TTC549 (cell line): ENCODE data around the gene TIGIT.
"Not testable (repeated sequence)": the region's sequence is repeated elsewhere in the genome, so short reads cannot be mapped to it uniquely, and the experiment has no call there.

Experiments used
- FAIRE-seq: peaks from 2 replicates; lab custom pipeline; 2012; peaks lifted over from hg19 to GRCh38; lab: Jason Lieb, UNC

The TIGIT gene

GRCh38 chr3:114293838-114294535, at the start of gene TIGIT:
TIGIT (plus strand) TSS chr3:114294028; CDS start chr3:114294062, 34 bp downstream.
- no peak for FAIRE-seq

DNA sequence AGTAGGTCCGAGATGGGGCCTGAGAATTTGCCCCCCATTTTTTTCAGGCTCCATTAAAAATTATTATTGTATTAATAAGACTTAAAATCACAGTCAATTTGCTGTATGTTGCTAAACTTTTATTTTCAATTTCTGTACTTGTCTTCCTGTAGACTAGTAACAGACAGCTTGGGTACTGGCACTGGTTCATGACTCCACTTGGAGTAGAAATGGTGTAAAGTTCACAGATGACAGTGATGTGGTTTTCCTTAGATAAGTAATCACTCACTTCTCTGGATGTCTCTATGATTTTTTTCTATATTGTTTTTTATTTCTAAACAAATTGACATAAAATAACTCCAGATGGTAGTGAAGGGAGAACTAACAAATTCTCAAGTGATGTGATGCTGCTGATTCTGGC, 40.9 kb upstream of the TIGIT start:
- FAIRE-seq = no peak

DNA sequence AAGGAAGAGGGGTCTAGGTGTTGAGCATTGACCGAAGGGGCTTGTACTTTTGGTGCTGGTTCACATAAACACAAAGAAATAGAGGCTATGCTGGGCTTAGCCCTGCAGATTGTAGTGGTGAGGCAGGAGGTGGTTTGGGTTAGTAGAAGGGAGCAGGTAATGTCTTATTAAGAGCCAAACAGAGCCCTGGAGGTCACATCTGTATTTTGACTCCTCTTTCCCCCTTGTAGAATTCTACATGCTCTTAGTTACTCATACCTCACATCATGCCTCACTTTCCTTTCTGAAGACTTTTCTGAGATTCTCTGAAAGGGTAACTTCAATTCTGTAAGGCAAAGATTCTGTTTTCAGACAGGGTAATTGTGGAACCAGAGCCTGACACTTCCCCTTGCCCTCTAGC, 40.3 kb upstream of the TIGIT start:
- FAIRE-seq = no peak

DNA sequence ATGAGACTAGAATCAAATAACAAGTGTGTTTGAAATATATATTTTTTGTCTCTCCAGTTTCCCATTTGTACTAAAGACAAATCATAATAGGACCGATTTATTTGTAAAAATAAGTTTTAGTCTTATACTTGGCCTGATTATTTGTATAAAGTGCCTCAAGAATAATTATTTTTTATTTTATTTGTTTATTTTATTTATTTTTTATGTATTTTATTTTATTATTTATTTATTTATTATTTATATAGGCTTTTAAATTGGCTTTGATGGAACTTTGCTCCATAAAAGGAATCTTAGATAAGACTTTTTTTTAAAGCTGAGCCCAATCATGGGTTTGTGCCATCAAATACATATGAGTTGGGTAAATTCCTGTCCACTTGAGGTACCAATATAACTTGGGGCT, 34.3 kb upstream of the TIGIT start:
- no peak for FAIRE-seq

- no peak for FAIRE-seq
Observed at GRCh38 chr3:114260152-114260551, 33.7 kb upstream of the TIGIT start.

- FAIRE-seq = no peak
Observed at GRCh38 chr3:114270019-114270418, 23.8 kb upstream of the TIGIT start.

- no peak for FAIRE-seq
Observed at GRCh38 chr3:114272271-114272670, 21.6 kb upstream of the TIGIT start.

DNA sequence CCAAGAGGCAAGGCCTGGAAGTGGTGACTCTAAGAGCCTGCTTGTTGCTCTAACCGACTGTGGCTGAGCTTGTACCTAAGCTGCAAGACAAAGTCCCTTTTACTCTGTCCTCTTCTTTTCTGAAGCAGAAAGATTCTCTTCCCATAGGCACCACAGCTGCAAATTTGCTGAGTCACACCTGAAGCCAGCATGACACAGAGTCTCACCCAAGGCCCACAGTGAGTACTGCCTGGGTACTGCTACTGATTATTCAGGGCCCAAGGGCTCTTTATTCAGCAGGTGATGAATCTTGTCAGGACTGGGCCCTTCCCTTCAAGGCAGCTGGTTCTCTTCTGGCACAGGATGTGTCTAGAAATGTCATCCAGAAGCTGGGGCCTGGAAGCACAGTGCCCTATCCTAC, 18.9 kb upstream of the TIGIT start:
- no peak for FAIRE-seq

DNA sequence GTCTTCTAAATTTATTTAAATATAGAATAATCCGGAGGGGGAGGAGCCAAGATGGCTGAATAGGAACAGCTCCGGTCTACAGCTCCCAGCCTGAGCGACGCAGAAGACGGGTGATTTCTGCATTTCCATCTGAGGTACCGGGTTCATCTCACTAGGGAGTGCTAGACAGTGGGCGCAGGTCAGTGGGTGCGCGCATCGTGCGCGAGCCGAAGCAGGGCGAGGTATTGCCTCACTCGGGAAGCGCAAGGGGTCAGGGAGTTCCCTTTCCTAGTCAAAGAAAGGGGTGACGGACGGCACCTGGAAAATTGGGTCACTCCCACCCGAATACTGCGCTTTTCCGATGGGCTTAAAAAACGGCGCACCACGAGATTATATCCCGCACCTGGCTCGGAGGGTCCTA, 17.0 kb upstream of the TIGIT start:
- not testable (repeated sequence) for FAIRE-seq

DNA sequence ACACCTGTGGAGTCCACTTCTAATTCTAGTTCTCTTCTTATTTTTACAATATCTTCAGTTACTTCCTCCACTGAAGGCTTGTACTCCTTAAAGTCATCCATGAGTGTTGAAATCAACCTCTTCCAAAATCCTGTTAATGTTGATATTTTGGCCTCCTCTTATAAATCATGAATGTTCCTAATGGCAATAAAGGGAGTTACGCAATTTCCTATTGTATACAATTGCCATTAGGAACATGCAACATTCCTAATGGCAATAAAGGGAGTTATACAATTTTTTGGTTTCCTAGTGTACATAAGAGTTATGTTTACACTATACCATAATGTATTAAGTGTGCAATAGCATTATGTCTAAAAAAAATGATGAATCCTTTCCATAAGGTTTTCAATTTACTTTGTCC, 9.2 kb upstream of the TIGIT start:
- no peak for FAIRE-seq

DNA sequence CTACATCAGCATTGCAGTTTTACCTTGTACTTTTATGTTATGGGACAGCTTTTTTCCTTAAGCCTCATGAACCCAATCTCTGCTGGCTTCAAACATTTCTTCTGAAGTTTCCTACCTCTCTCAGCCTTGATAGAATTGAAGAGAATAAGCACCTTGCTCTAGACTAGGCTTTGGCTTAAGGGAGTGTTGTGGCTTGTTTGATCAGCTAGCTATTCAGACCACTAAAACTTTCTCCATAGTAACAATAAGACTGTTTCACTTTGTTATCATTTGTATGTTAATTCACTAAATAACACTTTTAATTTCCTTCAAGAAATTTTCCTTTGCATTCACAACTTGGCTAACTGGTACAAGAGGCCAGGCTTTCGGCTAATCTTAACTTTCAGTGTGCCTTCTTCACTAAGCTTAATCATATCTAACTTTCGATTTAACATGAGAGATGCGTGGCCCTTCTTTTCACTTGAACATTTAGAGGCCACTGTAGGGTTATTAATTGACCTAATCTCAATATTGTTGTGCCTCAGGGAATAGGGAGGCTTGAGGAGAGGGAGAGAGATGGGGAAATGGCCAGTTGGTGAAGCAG, 8.1 kb upstream of the TIGIT start:
- no peak for FAIRE-seq

GRCh38 chr3:114286266-114286665, 7.6 kb upstream of the TIGIT start:
- no peak for FAIRE-seq

DNA sequence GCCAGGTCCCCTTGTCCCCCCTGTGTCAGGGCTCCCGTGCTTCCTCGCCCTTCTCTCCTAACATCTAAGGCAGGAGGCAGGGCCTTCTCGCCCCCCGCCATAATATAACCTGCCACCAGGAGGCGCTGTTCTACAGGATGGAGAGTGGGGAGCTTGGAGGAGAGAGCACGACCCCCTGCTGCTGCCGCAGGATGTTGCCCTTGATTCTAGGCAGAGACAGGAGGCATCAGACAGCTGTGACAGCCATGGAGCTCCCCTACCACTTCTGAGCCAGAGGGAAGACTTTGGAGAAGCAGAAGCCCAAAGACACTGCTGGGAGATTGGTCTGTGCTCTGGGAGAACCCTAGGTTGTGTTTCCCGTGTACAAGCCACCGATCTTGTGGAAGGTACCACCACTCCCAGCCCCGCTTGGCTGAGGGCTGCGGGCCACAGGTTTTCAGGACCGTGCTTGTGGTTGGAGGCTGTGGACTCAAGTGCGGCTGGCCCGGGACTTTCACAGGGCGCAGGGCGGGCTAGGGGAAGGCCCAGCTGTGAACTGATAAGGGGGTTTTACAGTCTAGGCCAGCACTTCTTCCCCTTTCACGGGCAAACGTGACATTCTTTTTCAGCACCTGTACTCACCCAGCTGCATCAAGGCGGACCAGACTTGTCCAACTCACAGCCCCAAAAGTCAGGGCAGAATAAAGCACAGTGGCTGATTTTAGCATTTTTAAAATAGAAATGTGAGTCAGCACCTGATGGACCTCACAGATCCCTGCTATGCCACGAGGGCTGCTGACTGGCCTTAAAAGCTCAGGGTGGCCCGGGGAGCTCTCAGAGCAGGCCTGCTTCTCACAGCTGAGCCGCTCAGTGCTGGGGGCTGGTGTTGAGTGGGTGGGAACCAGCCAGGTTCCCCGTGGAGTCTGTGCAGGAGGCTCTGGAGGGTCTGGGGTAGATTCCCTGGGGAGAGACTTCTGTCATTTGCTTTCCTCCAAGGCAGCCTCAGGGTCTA, 2.6 kb upstream of the TIGIT start:
- FAIRE-seq = no peak

DNA sequence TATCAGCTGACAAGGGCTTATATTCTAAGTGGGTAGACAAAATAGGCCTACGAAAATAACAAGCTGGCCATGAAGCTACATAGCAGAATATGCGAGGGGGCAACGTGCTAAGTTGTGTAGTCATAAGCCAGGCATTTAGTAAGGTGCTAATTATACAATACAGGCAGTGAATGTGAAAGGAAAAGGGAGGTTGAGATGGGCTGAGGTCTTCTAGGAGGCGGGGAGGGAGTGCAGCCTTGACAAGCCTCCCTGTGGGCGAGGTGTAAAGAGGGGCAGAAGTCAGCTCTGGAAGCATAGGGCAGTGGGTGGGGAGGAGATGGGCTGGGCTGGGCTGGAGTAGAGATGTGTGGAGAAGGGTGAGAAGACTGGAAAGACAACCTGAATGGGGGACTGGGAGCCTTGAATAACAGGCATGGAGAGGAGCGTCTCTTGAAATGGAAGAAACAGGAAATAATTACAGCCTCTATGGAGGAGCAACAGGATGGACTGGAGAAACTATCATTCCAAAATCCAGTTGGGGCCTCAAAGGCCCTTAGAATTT, 1.2 kb downstream of the TIGIT start:
- FAIRE-seq = no peak

DNA sequence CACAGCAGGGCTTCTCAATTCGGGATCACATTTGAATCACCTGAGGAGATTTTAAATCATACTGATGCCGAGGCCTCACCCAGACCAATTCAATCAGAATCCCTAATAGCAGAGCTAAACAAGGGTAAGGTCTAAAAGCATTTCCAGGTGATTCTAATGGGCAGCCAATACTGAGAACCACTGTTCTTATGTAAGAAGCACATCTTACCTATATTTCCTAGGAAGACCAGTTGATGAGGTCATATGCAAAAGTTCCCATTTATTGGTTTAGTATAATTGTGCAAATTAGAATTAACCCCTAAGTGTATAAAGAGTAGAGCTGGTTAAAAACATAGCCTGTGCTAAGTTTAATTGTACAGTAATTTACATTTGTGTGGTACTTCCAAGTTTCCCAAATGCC, 2.1 kb downstream of the TIGIT start:
- FAIRE-seq = no peak

- no peak for FAIRE-seq
Observed at GRCh38 chr3:114299421-114299820, 5.6 kb downstream of the TIGIT start.

- no peak for FAIRE-seq
Observed at GRCh38 chr3:114299941-114300624, 6.3 kb downstream of the TIGIT start.

DNA sequence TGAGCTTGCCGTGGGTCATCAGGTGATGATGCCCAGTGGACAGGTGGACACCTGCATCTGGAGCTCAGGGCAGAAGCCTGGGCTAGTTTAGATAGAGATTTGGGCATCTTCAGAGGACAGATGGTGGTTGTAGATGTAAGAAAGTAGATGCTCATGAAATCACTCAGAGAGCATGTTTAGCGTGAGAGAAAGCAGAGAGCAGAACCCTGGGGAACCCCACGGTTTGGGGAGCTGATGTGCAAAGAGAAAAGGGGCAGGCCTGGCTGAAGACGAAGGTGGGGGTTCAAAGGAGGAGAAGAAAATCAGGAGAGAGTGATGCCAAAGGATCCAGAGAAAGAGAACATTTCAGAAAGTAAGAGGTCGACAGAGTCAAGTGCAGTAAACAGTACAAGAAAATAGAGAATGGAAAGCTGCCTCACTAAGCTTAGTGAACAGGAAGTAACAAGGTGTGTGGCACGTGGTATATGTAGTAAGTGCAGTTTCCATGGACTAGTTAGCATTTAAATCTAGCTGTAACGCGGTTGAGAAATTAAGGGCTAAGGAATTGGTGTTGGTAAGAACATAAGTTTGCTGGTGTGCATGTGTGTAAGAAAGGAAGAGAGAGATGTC, 13.5 kb downstream of the TIGIT start:
- FAIRE-seq = no peak

DNA sequence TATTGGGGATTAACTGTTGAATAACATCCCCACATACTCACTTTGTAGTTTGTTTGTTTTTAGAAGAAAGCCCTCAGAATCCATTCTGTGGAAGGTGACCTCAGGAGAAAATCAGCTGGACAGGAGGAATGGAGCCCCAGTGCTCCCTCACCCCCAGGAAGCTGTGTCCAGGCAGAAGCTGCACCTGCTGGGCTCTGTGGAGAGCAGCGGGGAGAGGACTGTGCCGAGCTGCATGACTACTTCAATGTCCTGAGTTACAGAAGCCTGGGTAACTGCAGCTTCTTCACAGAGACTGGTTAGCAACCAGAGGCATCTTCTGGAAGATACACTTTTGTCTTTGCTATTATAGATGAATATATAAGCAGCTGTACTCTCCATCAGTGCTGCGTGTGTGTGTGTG, 14.0 kb downstream of the TIGIT start:
- no peak for FAIRE-seq

GRCh38 chr3:114308377-114308776, 14.5 kb downstream of the TIGIT start:
- no peak for FAIRE-seq

- FAIRE-seq = no peak
Observed at GRCh38 chr3:114308830-114309229, 15.0 kb downstream of the TIGIT start.

DNA sequence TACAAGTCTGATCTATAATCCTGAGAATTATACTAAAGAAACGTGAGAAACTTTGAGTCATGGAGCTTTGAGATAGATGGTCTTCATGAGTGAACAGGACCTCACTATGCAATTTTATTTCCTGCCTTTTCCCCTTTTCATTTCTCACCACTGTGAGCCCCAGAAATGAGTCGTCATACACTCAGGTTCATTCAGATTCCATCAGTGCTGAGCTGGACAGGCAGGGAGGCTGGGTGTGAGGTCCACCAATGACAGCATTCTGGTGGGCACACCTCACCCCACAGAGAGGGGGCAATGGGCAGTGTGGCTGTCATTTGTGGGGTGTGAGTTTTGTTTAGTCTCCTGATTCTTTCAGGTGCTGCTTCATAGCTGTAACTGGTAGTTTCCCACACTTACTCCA, 16.9 kb downstream of the TIGIT start:
- no peak for FAIRE-seq
